GM19351 (cell line): Measurements from ENCODE around the gene BRINP3.

Experiments
- ATAC-seq: cut with Tn5 transposase; IDR thresholded peaks from one replicate; pipeline ENCODE4 v1.9.1; 2021; ENCODE audit warnings: mild to moderate bottlenecking, moderate library complexity; ENCODE audit not compliant: unreplicated experiment

The BRINP3 gene

GRCh38 chr1:190193508-190194115 is 284.1 kb downstream of the BRINP3 start:
- ATAC-seq, result no peak

DNA sequence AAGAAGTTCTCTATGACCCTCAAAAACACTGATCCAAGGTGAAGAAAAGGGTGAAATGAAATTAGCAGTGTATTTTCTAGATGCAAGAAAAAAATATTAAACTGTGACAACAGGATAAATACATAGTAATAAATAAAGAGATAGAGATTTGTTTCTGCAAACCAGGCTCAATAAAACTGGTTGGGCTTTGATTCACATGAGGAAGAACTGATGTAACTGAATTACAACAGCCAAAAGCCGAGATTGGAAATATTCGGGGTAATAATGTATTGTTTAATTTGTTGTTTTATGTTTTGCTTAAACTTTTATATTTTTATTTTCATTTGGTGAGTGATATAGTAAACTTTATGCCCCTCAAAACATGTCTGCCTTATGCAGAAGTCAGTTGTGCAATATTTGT is 285.0 kb downstream of the BRINP3 start:
- no peak for ATAC-seq

GRCh38 chr1:190183588-190183987 is 294.1 kb downstream of the BRINP3 start:
- no peak for ATAC-seq

DNA sequence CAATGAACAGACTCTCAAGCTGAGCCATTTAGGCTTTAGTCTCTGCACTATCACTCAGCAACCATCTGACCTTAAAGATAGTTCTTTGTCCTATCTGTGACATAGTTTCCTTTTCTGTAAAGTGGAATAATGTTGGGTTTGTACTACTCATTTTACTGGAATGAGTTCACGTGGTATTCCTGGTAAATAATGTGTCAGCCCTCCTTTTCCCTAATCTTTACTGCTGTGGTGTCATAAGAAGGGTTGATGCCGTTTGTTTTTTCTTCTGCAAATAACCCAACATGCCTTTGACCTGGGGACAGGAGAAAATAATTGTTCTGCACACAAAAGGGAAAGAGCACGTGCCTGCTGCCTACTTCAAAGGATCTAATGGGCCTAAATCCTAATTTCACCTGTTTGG is 297.8 kb downstream of the BRINP3 start:
- ATAC-seq, result no peak

DNA sequence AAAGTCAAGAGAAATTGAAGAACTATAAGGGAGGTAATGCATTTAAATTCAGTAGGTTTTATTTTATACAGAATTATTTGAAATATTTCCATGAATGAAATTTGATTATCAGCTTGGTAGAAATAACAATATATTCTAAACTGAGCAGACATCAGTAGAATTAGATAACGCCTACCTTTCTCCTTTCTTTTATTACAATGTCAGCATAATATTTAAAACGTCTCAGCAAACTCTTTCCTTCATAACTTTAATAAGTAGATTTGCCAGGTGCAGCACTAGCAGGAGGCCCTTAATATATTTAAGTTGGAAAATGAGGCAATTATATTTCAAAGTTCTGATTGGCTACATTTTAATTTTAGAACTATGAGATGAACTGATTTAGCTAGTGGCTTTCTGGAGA is 298.8 kb downstream of the BRINP3 start:
- no peak for ATAC-seq

GRCh38 chr1:190177555-190177954 is 300.1 kb downstream of the BRINP3 start:
- no peak for ATAC-seq

DNA sequence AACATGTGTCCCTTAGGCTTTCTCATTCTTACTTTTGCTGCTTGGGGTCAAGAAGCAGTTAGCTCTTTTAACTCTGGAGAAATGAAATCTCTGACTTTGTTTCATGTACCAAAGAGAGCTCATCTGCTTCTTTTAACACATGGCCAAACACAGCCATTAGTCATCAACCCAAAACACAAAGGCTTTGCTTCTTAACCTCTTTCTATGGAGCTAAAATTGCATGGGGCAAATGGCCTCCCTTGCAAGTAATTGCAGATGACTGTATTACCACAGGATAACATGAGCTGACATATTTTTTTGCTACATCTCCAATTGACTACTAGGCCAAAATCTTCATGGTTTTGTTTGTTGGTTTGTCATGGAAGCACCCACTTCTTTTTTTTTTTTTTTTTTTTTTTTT is 300.9 kb downstream of the BRINP3 start:
- no peak for ATAC-seq

DNA sequence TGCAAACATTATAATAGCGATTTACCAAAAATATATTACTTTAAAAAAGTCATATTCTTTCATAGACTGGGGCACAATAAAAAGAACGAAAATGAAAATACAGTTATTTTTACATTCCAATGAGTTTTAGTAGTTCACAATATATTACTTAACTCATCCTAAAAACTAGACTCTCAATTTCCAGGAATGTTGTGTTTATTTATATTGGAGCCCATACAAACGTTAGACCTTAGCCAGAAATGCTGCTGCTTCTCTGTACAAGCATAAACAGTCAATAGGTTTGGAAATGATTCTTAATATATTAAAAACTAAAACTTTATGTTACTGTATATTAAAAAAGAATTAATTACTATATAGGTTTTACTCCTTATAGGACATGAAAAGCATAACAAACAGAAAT is 302.3 kb downstream of the BRINP3 start:
- no peak for ATAC-seq

DNA sequence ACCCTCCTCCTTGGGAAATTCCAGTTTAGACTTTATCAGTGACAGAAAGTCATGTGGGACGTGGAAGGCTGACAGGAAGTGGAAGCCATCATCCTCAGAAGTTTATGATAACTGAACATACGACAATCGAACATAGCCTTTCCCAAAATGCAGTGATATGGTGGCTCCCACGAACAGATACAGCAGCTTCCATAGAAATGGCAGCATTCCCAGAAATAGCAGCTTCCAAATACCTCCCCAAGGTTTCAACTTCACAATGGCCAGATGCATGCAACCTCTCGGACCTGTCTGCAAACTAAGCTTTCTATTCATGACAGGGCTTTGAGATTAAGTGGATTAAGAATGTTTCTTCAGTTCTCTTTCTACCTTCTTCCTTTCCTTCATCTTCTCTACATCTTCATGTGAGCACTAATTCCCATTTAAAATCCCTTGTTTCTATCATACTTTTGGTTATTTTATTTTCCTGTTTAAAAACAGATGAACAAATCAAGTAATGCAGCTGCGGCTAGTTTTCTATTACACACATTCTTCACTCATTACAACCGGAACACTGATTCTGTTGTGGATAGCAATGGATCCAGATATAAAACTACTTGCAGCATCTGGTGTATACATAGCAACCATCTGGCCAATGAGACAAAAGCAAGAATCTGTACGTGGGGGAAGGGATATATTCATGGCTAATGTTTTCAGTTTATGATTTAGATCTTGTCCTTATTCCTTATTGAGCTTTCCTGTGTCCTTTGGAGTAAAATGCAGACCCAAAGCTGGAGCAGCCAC is 304.8 kb downstream of the BRINP3 start:
- no peak for ATAC-seq

GRCh38 chr1:190170321-190170720 is 307.3 kb downstream of the BRINP3 start:
- no peak for ATAC-seq

GRCh38 chr1:190169311-190170067 is 308.2 kb downstream of the BRINP3 start:
- no peak for ATAC-seq

GRCh38 chr1:190168893-190169280 is 308.8 kb downstream of the BRINP3 start:
- ATAC-seq, result no peak

GRCh38 chr1:190168116-190168892 is 309.4 kb downstream of the BRINP3 start:
- ATAC-seq, result no peak

DNA sequence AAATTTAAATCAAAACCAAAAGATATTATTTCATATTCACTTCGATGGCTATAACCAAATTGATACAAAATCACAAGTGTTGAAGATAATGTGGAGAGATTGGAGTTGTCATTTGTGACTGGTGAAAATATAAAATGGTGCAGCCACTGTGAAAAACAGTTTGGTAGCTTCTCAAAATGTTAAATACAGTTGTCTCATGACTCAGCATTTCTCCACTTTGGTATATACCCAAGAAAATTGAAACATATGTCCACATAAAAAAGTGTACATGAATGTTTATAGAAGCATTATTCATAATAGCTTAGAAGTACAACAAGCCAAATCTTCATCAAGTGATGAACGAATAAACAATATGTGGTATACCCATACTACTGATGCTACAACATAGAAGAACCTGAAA is 318.5 kb downstream of the BRINP3 start:
- ATAC-seq, result no peak

GRCh38 chr1:190154744-190155143 is 322.9 kb downstream of the BRINP3 start:
- no peak for ATAC-seq

DNA sequence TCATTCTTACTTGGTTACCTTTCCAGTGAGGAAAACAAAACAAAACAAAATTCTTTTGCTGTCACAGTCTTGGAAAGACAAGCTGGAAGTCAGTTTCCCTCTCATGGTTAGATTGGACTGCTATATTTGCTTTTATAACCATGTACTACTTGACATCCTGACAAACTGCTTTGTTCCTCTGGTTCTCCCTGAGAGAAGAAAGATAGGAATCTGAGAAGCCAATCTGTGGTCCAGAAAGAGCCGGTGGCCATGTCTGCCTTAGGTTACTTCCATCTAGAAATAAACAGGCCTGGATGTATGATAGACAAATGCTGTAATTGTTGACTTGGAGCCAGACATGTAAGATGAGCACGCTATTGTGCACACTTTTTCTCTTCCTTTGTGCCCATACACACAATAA is 330.0 kb downstream of the BRINP3 start:
- ATAC-seq, result no peak

DNA sequence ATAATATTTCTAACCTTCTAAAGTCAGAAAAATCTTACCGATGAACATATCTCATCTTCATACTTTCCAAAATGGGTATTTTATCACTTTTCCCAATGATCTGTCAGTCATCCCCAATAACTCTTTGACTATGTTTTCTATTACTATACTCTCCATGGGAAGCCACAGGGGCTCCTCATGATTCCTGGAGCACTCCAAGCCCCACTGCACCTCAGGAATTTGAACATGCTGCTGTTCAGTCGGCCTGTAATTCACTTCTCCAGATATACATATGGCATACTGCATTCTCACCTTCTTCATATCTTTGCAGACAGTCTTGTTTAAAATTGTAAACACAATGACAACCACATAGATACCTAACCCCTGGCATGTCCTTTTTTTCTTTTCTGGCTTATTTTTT is 333.0 kb downstream of the BRINP3 start:
- no peak for ATAC-seq

GRCh38 chr1:190140644-190141043 is 337.0 kb downstream of the BRINP3 start:
- no peak for ATAC-seq

DNA sequence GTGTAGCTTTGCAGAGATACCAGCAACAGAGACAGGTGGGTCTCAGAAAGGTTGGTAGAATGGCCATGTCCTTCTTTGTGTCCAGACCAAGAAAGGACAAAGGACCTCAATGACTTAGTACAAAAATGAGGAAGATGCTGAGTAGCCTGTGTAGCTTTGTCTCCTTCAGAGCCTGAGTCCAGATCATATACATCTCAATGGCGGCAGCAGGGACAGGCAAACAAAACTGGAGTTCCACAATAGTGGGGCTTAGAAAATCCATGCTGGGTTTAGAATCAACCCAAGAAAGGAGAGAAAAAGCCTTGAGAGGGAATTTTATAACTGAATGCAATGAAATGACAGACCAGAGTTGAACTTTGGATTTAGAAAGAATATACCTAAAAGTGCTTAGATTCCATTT is 339.0 kb downstream of the BRINP3 start:
- no peak for ATAC-seq

GRCh38 chr1:190138266-190138665 is 339.4 kb downstream of the BRINP3 start:
- no peak for ATAC-seq

GRCh38 chr1:190129366-190129765 is 348.3 kb downstream of the BRINP3 start:
- ATAC-seq, result no peak
